ENCODE measurements around the gene EPRS1.
A peak's percentile ranks its signal among the peaks of the same experiment; 100 is the strongest.
"Not testable (repeated sequence)": the region's sequence is repeated elsewhere in the genome, so short reads cannot be mapped to it uniquely, and the experiment has no call there.

Gene EPRS1

GRCh38 chr1:220046052-220046930, at the start of gene EPRS1:
EPRS1 (minus strand) TSS chr1:220046505; CDS start chr1:220046388, 117 bp downstream.
- peak; percentile 95 for DNase-seq
- H3K4me3 Mint-ChIP-seq: peak within 1 kb of the TSS; percentile 98
- H3K27ac Mint-ChIP-seq: peak within 1 kb of the TSS; percentile 98
- peaks cover 46% of the 10 kb centered on the region for H3K4me1 Mint-ChIP-seq (ENCODE audit: low read depth)
- H3K36me3 Mint-ChIP-seq (ENCODE audit: low read depth): peaks cover 47% of the 10 kb centered on the region
- H3K9me3 Mint-ChIP-seq: no peaks in the 10 kb centered on the region
- no peaks in the 10 kb centered on the region for H3K27me3 Mint-ChIP-seq

DNA sequence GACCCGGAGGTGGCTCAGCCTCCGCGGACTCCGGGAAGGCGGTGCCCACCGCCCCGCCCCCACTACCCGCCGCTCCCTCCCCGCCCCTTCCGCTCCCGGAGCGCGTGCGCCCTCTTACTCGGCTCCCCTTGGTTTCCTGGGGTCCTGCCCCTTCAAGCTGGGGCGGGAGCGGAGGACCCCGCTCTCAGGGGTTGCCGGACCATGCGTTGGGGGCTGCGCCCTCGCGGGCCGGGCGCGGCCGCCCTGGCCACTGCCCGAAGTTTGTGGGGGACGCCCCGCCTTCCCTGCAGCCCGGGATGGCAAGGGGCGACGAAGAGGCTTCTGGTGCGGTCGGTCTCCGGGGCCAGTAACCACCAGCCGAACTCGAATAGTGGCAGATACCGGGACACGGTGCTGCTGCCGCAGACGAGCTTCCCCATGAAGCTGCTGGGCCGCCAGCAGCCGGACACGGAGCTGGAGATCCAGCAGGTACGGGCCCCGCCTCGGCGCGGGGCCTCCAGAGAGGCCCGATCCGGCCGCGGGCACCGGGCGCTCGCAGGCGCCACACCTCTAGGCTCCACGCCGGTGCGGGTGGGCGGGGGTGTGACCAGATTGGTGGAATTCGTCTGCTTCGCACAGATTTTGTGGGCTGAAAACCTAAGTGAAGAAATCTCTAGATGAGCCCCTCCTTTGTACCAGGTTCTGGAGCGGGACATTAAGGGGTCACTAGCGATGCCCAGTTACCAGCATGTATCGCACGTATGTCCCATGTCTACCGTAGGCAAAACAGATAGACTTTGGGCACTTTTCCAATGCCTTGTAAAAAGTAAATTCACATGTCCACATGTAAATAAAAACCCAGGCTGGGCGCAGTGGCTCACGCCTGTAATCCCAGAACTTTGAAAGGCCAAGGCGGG, 48.0 kb upstream of the EPRS1 start, which contains the start of gene IARS2:
TSS of gene IARS2 (plus strand) at position 117 of the 896 bp plus-strand sequence. CDS start at position 202, 85 bp downstream.
- Mint-ChIP-seq H3K27ac (peak within 1 kb of the TSS; percentile 87), H3K4me1 (ENCODE audit: low read depth) (peaks cover 30% of the 10 kb centered on the region), H3K9me3 (no peaks in the 10 kb centered on the region), H3K27me3 (no peaks in the 10 kb centered on the region), H3K4me3 (peak within 1 kb of the TSS; percentile 83), H3K36me3 (ENCODE audit: low read depth) (peaks cover 39% of the 10 kb centered on the region)
- DNase-seq: peak; percentile 93

DNA sequence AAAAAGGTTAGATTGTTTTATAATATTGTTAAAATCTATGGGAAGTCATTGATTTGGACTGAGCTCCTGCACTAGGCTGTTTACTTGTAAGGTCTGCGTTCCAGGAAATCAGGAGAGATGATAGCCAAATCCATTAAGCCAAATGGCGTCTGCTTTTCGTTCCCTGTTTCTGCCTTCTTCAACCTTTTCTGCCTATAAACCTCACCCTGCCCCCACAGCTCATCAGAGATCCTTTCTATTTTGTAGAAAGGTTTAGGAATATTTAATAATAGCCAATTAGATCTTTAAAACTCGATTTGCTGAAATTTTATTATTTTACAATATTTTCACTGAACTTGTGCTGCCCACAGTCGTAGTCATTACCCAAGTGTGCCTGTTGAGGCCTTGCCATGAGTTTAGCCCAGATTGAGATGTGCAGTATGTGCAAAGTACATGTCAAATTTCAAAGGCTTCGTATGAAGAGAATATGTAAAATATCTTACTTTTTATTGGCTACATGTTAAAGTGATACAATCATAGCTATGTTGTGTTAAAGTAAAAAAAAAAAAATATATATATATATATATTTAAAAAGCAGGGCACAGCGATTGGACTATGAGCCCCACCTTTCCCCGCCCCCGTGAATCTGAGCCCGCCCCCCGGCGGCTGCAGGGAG, 47.2 kb upstream of the EPRS1 start:
- no peak overlapping the region for H3K27ac Mint-ChIP-seq
- peaks cover 38% of the 10 kb centered on the region for H3K36me3 Mint-ChIP-seq (ENCODE audit: low read depth)
- DNase-seq: no peak
- no peak overlapping the region for H3K4me3 Mint-ChIP-seq
- no peaks in the 10 kb centered on the region for H3K9me3 Mint-ChIP-seq
- no peaks in the 10 kb centered on the region for H3K27me3 Mint-ChIP-seq
- H3K4me1 Mint-ChIP-seq (ENCODE audit: low read depth): peaks cover 30% of the 10 kb centered on the region

GRCh38 chr1:220092694-220093093, 46.4 kb upstream of the EPRS1 start:
- H3K4me3 Mint-ChIP-seq: no peak overlapping the region

GRCh38 chr1:220089650-220090556, 43.6 kb upstream of the EPRS1 start, which contains the start of gene BPNT1:
BPNT1 (minus strand) TSS chr1:220089788; CDS start chr1:220079846, 9,942 bp downstream.
- Mint-ChIP-seq H3K27ac (peak within 1 kb of the TSS; percentile 83), H3K4me1 (ENCODE audit: low read depth) (peaks cover 14% of the 10 kb centered on the region), H3K4me3 (peak within 1 kb of the TSS; percentile 84), H3K27me3 (no peaks in the 10 kb centered on the region), H3K36me3 (ENCODE audit: low read depth) (peaks cover 9% of the 10 kb centered on the region), H3K9me3 (no peaks in the 10 kb centered on the region)
- DNase-seq: peak; percentile 96

More at GRCh38 chr1:220092694-220093093, 46.4 kb upstream of the EPRS1 start:
- H3K27me3 Mint-ChIP-seq: no peaks in the 10 kb centered on the region
- peaks cover 26% of the 10 kb centered on the region for H3K4me1 Mint-ChIP-seq (ENCODE audit: low read depth)
- no peaks in the 10 kb centered on the region for H3K9me3 Mint-ChIP-seq
- H3K27ac Mint-ChIP-seq: no peak overlapping the region
- H3K36me3 Mint-ChIP-seq (ENCODE audit: low read depth): peaks cover 30% of the 10 kb centered on the region
- no peak for DNase-seq

- not testable (repeated sequence) for H3K27ac Mint-ChIP-seq; H3K27me3 Mint-ChIP-seq; H3K4me3 Mint-ChIP-seq; H3K4me1 Mint-ChIP-seq (ENCODE audit: low read depth); H3K9me3 Mint-ChIP-seq; DNase-seq
- H3K36me3 Mint-ChIP-seq (ENCODE audit: low read depth): peaks cover 19% of the 10 kb centered on the region
Observed at GRCh38 chr1:220086261-220086686, 40.0 kb upstream of the EPRS1 start.

GRCh38 chr1:220084460-220084859, 38.2 kb upstream of the EPRS1 start:
- Mint-ChIP-seq H3K27ac (no peak overlapping the region), H3K4me3 (no peak overlapping the region), H3K27me3 (no peaks in the 10 kb centered on the region)

DNA sequence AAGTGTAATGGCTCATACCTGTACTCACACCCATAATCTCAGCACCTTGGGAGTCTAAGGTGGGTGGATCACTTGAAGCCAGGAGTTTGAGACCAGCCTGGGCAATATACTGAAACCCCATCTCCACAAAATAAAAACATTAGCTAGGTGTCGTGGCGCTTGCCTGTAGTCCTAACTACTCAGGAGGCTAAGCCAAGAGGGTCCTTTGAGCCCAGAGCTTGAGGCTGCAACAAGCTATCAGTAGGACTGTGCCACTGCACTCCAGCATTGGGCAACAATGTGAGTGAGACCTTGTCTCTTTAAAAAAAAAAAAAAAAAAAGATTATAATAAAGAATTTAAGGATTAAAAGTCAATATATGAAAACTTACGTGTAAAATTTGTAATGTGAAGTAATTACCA, 31.6 kb upstream of the EPRS1 start:
- no peak overlapping the region for H3K27ac Mint-ChIP-seq
- no peak for DNase-seq
- no peak overlapping the region for H3K4me3 Mint-ChIP-seq
- no peaks in the 10 kb centered on the region for H3K27me3 Mint-ChIP-seq
- H3K4me1 Mint-ChIP-seq (ENCODE audit: low read depth): no peaks in the 10 kb centered on the region
- H3K9me3 Mint-ChIP-seq: no peaks in the 10 kb centered on the region
- H3K36me3 Mint-ChIP-seq (ENCODE audit: low read depth): peaks cover 49% of the 10 kb centered on the region

More at GRCh38 chr1:220084460-220084859, 38.2 kb upstream of the EPRS1 start:
- peaks cover 4% of the 10 kb centered on the region for H3K4me1 Mint-ChIP-seq (ENCODE audit: low read depth)
- peaks cover 21% of the 10 kb centered on the region for H3K36me3 Mint-ChIP-seq (ENCODE audit: low read depth)
- DNase-seq: no peak
- H3K9me3 Mint-ChIP-seq: no peaks in the 10 kb centered on the region

DNA sequence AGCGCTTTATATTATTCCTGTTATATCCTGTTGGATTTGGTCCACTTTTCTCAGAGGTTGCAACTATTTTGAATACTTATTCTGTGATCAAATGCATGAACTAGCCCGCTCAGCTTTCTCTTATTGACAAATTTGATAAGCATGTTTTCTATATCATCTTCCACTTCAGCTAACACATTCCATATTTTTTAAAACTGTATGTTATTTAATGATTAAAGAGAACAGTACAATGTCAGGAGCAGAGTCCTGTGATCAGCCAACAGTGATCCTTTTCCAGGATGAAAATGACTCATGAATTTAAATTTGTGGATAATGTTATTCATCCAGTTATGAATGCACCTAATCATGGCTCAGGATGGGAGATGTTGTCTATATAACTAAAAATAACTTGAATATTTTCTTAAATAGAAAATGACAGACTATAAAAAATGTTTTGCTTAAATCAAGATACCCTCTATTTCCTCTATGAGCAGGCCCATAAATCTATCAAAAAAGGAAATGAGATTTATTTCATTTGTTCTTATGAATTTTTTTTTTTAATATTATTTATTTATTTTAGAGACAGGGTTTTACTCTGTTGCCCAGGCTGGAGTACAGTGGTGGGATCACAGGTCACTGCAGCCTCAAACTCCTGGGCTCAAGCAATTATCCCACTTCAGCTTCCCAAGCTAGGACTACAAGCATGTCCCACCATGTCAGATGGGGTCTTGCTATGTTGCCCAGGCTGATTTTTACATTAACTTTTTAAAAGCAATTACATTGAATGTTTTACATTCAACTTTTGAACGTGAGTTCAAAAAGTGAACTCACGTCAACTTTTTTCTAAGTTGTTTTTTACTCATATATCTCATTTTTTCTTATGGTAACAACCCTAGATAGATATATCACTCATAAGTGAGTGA, 30.8 kb upstream of the EPRS1 start:
- no peak for DNase-seq
- Mint-ChIP-seq H3K4me3 (no peak overlapping the region), H3K9me3 (no peaks in the 10 kb centered on the region), H3K36me3 (ENCODE audit: low read depth) (peaks cover 53% of the 10 kb centered on the region), H3K27ac (no peak overlapping the region), H3K27me3 (no peaks in the 10 kb centered on the region), H3K4me1 (ENCODE audit: low read depth) (no peaks in the 10 kb centered on the region)

DNA sequence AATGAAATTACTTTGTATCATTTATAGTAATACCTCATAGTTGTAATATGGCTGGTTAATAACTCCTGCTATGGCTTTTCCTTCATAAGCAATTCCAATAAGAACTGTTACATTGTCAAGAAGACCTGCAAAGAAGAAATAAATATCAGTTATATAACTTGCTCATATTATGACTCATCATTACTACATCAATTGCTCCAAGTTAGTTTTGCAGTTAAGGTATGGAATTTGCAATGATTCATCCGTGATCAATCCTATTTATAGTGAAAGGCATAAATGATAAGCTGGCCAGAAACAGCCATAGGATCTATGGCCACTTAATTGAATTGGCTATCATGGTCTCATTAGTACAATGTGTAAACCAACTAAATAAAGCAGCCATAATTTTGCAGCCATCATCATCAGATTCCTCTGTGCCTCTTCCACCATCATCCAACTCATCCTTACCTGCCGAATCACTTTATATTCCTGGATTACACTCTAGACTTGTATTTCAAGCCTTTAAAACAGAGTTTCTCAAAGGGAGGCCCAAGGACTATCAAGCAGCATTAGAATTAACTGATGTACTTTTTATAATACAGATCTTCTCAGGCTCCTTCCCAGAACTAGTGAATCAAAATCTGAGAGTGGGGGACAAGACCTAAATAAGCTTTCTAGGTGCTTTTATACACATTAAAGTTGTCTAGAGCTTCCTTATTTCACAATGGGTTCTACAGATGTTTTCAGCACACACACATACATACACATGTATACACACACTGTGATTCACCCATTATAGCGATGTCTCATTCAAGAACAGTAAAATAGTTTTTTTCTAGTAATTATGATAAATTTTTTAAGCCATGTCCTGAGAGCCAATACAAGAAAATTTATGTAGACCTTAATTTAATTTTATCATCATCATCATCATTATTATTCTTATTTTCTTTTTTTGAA, 21.2 kb upstream of the EPRS1 start:
- peaks cover 3% of the 10 kb centered on the region for H3K4me1 Mint-ChIP-seq (ENCODE audit: low read depth)
- DNase-seq: no peak
- no peaks in the 10 kb centered on the region for H3K27me3 Mint-ChIP-seq
- H3K27ac Mint-ChIP-seq: no peak overlapping the region
- H3K4me3 Mint-ChIP-seq: no peak overlapping the region
- H3K9me3 Mint-ChIP-seq: peaks cover 3% of the 10 kb centered on the region
- peaks cover 64% of the 10 kb centered on the region for H3K36me3 Mint-ChIP-seq (ENCODE audit: low read depth)

DNA sequence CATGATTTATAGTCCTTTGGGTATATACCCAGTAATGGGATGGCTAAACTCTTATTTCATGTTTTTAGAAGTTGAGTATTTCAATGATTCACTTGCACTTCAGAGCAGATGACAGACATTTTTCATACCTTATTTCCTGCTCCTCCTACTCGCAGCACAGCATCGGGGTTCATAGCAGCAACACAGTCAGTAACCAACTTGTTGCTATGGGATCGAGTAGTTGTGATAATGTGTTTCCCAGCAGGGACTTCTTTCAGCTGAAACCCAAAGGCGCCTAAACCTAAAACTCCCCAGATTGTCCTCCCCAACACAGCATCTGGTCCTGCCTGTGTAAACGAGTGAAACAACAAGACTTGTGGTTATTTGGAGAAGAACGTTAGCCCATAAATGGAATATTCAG, 16.3 kb upstream of the EPRS1 start:
- Mint-ChIP-seq H3K9me3 (peaks cover 4% of the 10 kb centered on the region), H3K27me3 (no peaks in the 10 kb centered on the region), H3K4me3 (no peak overlapping the region), H3K4me1 (ENCODE audit: low read depth) (peaks cover 3% of the 10 kb centered on the region), H3K27ac (no peak overlapping the region), H3K36me3 (ENCODE audit: low read depth) (peaks cover 67% of the 10 kb centered on the region)
- DNase-seq: no peak

DNA sequence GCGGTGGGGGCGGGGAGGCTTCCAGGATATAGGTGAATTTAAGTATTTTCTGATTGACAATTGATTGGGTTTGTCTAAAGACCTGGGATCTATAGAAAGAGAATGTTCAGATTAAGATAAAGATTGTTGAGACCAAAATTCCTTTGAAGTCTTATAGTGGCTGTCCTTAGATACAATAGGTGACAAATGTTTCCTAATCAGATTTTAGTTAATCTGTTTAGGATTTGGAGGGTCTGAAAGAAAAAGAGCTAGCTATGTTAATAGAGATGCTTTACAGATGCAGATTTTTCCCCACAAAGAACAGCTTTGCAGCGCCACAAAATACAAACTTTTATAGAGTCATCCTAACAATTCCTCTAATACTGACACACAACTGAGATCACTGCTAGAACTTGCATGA, 14.6 kb upstream of the EPRS1 start:
- Mint-ChIP-seq H3K27me3 (no peaks in the 10 kb centered on the region), H3K4me1 (ENCODE audit: low read depth) (peaks cover 5% of the 10 kb centered on the region), H3K4me3 (no peak overlapping the region), H3K27ac (no peak overlapping the region), H3K36me3 (ENCODE audit: low read depth) (peaks cover 64% of the 10 kb centered on the region), H3K9me3 (peaks cover 4% of the 10 kb centered on the region)
- no peak for DNase-seq

Measured in activated T-cell treated with anti-CD3 and anti-CD28 coated beads, Interleukin-2, amount 50 U/mL, for 24 hours (primary cell).